PC-9 (cell line): ENCODE data around the gene CASR. TPM values are rescaled to one million over a fixed set of nuclear protein-coding genes. Genes with fewer than 3 reads are reported as not detected.

Experiments
- BruUV-seq: library from RNA; stranded (reverse); fragments of 400-500 nt; replicated peaks from 2 replicates; lab custom pipeline; 2021; lab: Mats Ljungman, UMichigan
- CTCF ChIA-PET: fragments of 300-600 bp; sonication (Branson Sonifier 250); formaldehyde crosslinking; loops from one replicate; lab custom pipeline; 2022; ENCODE audit warnings: antibody characterized with exemption; lab: Charles Lee
- POLR2A ChIA-PET: fragments of 300-600 bp; sonication (Branson Sonifier 250); formaldehyde crosslinking; loops from one replicate; lab custom pipeline; 2022; ENCODE audit warnings: antibody characterized with exemption; ENCODE audit not compliant: unreplicated experiment; lab: Charles Lee
- DNase-seq, 2 experiments: peaks; one replicate each; pipeline versions ENCODE4 v3.0.0 to v3.0.0-alpha.2; 2015 to 2022; ENCODE audit warnings: mixed read lengths in 1 of 2
- H2AFZ ChIP-seq: fragments of 200-600 bp; sonication (generic); 2 replicates; pipeline ENCODE4 v1.8.1; 2017; ENCODE audit warnings: antibody characterized with exemption
- H3F3A ChIP-seq: fragments of 200-600 bp; sonication (generic); 2 replicates; pipeline ENCODE4 v1.8.1; 2017; ENCODE audit warnings: antibody characterized with exemption, mild to moderate bottlenecking, low read depth; ENCODE audit not compliant: insufficient read depth
- H3K27ac ChIP-seq: fragments of 200-600 bp; sonication (generic); 2 replicates; pipeline ENCODE4 v1.6.1; 2016; ENCODE audit warnings: mixed run types
- H3K27me3 ChIP-seq: fragments of 200-600 bp; sonication (generic); 2 replicates; pipeline ENCODE4 v1.6.1; 2016; ENCODE audit warnings: low read depth, mixed run types; ENCODE audit not compliant: insufficient read depth
- H3K36me3 ChIP-seq: fragments of 200-600 bp; sonication (generic); 2 replicates; pipeline ENCODE4 v1.6.1; 2016; ENCODE audit warnings: low read depth, mixed run types
- H3K4me1 ChIP-seq: fragments of 200-600 bp; sonication (generic); replicated peaks from 2 replicates; pipeline ENCODE4 v1.6.1; 2016; ENCODE audit warnings: mixed run types; ENCODE audit not compliant: insufficient read depth
- H3K4me2 ChIP-seq: fragments of 200-600 bp; sonication (generic); 2 replicates; pipeline ENCODE4 v1.6.1; 2017; ENCODE audit warnings: mixed run types
- H3K4me3 ChIP-seq: fragments of 200-600 bp; sonication (generic); 2 replicates; pipeline ENCODE4 v1.6.1; 2016; ENCODE audit warnings: mixed run types
- H3K79me2 ChIP-seq: fragments of 200-600 bp; sonication (generic); 2 replicates; pipeline ENCODE4 v1.6.1; 2017; ENCODE audit warnings: low read depth, mixed run types
- H3K9me2 ChIP-seq: fragments of 200-600 bp; sonication (generic); 2 replicates; pipeline ENCODE4 v1.8.1; 2017; ENCODE audit warnings: mild to moderate bottlenecking; ENCODE audit not compliant: insufficient read depth
- H3K9me3 ChIP-seq: fragments of 200-600 bp; sonication (generic); 2 replicates; pipeline ENCODE4 v1.8.1; 2016; ENCODE audit warnings: low read depth; ENCODE audit not compliant: insufficient read depth
- H4K20me1 ChIP-seq: fragments of 200-600 bp; sonication (generic); 2 replicates; pipeline ENCODE4 v1.8.1; 2017; ENCODE audit not compliant: insufficient read depth
- EZH2 ChIP-seq: fragments of 200-600 bp; sonication (generic); IDR thresholded peaks from 2 replicates; pipeline ENCODE4 v1.8.0; 2017; ENCODE audit warnings: antibody characterized with exemption, low read depth
- intact Hi-C: fragments of 100-400 bp; cut with micrococcal nuclease; formaldehyde crosslinking; loops from one replicate; pipeline ENCODE4 v1.10.0; 2022; ENCODE audit not compliant: unreplicated experiment
- total RNA-seq: library from RNA; stranded (reverse); gene quantifications from 2 replicates; pipeline ENCODE4 v1.2.3, GENCODE V29; 2021
- TF ChIP-seq, protein P1 (sequence below): fragments of 200-600 bp; sonication (generic); conservative IDR thresholded peaks from 2 replicates; pipeline ENCODE4 v1.6.1; 2017; ENCODE audit warnings: mixed run types, antibody characterized with exemption, mild to moderate bottlenecking, moderate library complexity

CASR gene
- total RNA-seq, 1 experiment from 2014 or later = not detected

DNA sequence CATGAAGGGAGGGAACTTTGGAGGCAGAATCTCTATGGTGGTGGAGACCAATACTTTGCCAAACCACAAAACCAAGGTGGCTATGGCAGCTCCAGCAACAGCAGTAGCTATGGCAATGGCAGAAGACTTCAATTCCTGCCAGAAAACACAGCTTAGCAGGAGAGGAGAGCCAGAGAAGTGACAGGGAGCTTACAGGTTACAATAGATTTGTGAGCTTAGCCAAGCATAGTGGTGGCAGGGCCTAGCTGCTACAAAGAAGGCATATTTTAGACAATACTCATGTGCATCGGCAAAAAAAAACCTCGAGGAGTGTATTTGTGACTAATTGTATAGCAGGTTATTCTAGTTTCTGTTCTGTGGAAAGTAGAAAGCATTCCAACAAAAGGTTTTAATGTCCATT is 135.2 kb downstream of the CASR start:
- CTCF ChIA-PET = no interaction called here
- no TSS peak for BruUV-seq

DNA sequence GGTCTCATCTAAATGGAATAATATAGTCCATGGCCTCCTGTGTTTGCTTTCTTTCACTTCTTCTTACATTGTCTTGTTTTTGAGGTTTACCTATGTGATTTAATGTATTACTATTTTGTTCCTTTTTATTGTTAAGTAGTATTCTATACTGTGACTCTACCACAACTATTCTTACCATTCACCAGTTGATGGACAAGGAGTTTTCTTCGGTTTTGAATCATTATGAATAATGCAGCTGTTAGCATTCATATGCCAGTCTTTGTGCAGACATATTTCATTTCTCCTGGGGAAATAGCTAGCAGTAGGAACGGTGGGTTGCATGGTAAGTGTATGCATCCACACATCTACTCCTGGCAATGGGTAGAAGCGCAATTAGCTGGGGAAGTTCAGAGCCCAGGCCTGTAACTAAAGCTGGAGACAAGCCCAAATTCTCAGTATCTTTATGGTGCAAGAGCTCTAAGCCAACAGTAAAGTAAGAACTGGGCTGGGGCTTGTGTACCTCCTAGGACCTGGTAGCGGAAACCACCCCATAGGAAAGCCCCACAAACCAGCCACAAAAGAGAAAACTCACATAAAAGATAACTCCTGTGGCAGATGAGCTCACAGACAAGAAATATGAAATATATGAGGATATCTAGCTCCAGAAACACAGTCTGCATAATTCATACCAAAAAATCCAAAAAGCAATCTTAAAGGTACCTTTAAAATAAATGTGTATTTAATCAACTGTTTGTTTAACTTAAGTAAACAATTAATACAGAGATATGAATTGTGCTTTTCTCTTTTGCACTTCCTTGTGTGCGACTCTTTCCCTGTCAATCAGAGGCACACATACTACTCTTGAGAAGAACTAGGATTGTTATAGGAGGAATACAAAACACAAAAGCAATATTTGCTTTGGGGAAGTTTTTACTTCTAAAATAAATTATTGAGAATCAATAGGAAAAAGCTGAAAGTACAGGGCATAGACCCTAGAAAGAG is 138.9 kb downstream of the CASR start:
- H3F3A ChIP-seq = peaks cover 12% of the 10 kb centered on the region; the same call in 1 of the 2 replicates
- ChIA-PET POLR2A (interaction anchor here (0.5 kb wide), 2 partner anchors 41 to 62 kb away, joined by 3 read pairs; partner anchors contain the start of gene FAM162A), CTCF (no interaction called here)
- H4K20me1 ChIP-seq = no peaks in the 10 kb centered on the region
- H3K4me1 ChIP-seq = peaks cover 18% of the 10 kb centered on the region
- no peak for TF ChIP-seq EZH2
- TF ChIP-seq, protein P1, sequence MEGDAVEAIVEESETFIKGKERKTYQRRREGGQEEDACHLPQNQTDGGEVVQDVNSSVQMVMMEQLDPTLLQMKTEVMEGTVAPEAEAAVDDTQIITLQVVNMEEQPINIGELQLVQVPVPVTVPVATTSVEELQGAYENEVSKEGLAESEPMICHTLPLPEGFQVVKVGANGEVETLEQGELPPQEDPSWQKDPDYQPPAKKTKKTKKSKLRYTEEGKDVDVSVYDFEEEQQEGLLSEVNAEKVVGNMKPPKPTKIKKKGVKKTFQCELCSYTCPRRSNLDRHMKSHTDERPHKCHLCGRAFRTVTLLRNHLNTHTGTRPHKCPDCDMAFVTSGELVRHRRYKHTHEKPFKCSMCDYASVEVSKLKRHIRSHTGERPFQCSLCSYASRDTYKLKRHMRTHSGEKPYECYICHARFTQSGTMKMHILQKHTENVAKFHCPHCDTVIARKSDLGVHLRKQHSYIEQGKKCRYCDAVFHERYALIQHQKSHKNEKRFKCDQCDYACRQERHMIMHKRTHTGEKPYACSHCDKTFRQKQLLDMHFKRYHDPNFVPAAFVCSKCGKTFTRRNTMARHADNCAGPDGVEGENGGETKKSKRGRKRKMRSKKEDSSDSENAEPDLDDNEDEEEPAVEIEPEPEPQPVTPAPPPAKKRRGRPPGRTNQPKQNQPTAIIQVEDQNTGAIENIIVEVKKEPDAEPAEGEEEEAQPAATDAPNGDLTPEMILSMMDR = no peak
- H3K36me3 ChIP-seq = no peaks in the 10 kb centered on the region
- H3K27ac ChIP-seq = no peak overlapping the region
- H3K79me2 ChIP-seq = no peaks in the 10 kb centered on the region
- BruUV-seq = no TSS peak
- intact Hi-C loops = no loop called here
- H3K9me2 ChIP-seq = no peaks in the 10 kb centered on the region
- H2AFZ ChIP-seq = no peak overlapping the region
- H3K27me3 ChIP-seq = no peaks in the 10 kb centered on the region
- DNase-seq = no peak
- no peak overlapping the region for H3K4me3 ChIP-seq
- no peak overlapping the region for H3K4me2 ChIP-seq
- peaks cover 4% of the 10 kb centered on the region; the same call in 1 of the 2 replicates for H3K9me3 ChIP-seq

More for the DNA sequence above, 135.2 kb downstream of the CASR start:
- Histone ChIP-seq H3K9me2 (no peaks in the 10 kb centered on the region), H3K79me2 (no peaks in the 10 kb centered on the region), H3K27ac (peak overlapping the region; percentile 53), H3K4me3 (no peak overlapping the region), H3K27me3 (no peaks in the 10 kb centered on the region), H3F3A (peaks cover 12% of the 10 kb centered on the region; the same call in 1 of the 2 replicates), H3K9me3 (peaks cover 4% of the 10 kb centered on the region; the same call in 1 of the 2 replicates), H3K4me2 (peak overlapping the region; percentile 42), H4K20me1 (no peaks in the 10 kb centered on the region), H2AFZ (no peak overlapping the region), H3K36me3 (no peaks in the 10 kb centered on the region), H3K4me1 (peaks cover 34% of the 10 kb centered on the region)
- POLR2A ChIA-PET = no interaction called here
- TF ChIP-seq EZH2 = no peak
- TF ChIP-seq, protein P1 = no peak
- intact Hi-C loops = no loop called here
- DNase-seq = peak; percentile 62 to 92

DNA sequence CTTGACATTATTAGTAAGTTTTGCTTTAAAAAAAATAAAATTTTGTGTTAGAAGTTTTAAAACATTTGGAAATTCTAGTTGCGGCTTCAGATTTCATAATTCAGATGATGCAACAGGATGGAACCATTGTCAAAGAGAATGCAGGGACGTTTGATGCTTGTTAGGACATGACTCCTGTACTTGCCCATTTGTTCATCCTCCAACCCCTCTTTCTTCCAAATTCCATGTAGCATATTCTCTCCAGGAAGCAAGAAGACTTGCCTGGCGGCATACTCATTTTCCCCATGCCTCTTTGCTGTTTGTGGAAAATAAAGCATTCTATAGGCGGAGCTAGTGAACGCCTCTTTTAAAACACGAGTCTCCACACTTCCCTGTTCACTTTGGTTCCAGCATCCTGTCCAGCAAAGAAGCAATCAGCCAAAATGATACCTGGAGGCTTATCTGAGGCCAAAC is 141.4 kb downstream of the CASR start, which contains the start of gene CSTA:
Gene CSTA, plus strand, starts transcription at position 378 of the 453 bp plus-strand sequence. Its CDS starts 45 bp downstream, at position 423.
- POLR2A ChIA-PET = no interaction called here
- no peak within 1 kb of the TSS for H3K27ac ChIP-seq
- intact Hi-C loops = no loop called here
- no peak within 1 kb of the TSS for H2AFZ ChIP-seq
- no peaks in the 10 kb centered on the region for H4K20me1 ChIP-seq
- TF ChIP-seq EZH2 = no peak
- TF ChIP-seq, protein P1 = no peak
- H3K79me2 ChIP-seq = no peaks in the 10 kb centered on the region
- peak in 1 of 2 experiments; percentile 24 for DNase-seq
- no peak within 1 kb of the TSS for H3K4me2 ChIP-seq
- no peaks in the 10 kb centered on the region for H3F3A ChIP-seq
- BruUV-seq = no TSS peak
- no peaks in the 10 kb centered on the region for H3K9me3 ChIP-seq
- no peaks in the 10 kb centered on the region for H3K9me2 ChIP-seq
- H3K27me3 ChIP-seq = no peaks in the 10 kb centered on the region
- H3K36me3 ChIP-seq = no peaks in the 10 kb centered on the region
- no peaks in the 10 kb centered on the region for H3K4me1 ChIP-seq
- H3K4me3 ChIP-seq = no peak within 1 kb of the TSS
- CTCF ChIA-PET = no interaction called here
